Activated CD8-positive, alpha-beta memory T cell treated with anti-CD3 and anti-CD28 coated beads, Interleukin-2, amount 10 ng/mL, durations not matched to agents 7 days and 5 days (primary cell): ENCODE measurements around the gene TNS2. TPM values are rescaled to one million over a fixed set of nuclear protein-coding genes. Genes with fewer than 3 reads are reported as not detected.

Experiments used
- ATAC-seq: fragments of 150-1000 bp; cut with Tn5 transposase; one replicate; pipeline ENCODE4 v1.10.0; 2021; ENCODE audit warnings: moderate library complexity
- CTCF ChIA-PET: fragments of 350-600 bp; sonication (Branson Sonifier 250); formaldehyde crosslinking; loops from one replicate; lab custom pipeline; 2021; ENCODE audit warnings: antibody characterized with exemption; lab: Charles Lee
- DNase-seq: peaks from one replicate; pipeline ENCODE4 v3.0.0-alpha.2; 2020
- H3K27ac Mint-ChIP-seq: one replicate; pipeline ENCODE4 v1.8.0; 2021; ENCODE audit warnings: mild to moderate bottlenecking, mixed read lengths
- H3K27me3 Mint-ChIP-seq: one replicate; pipeline ENCODE4 v1.8.0; 2021; ENCODE audit warnings: mixed read lengths
- H3K36me3 Mint-ChIP-seq: one replicate; pipeline ENCODE4 v1.8.0; 2021; ENCODE audit warnings: mild to moderate bottlenecking, mixed read lengths
- H3K4me1 Mint-ChIP-seq: one replicate; pipeline ENCODE4 v1.8.0; 2021; ENCODE audit warnings: mixed read lengths
- H3K4me3 Mint-ChIP-seq: one replicate; pipeline ENCODE4 v1.8.0; 2021; ENCODE audit warnings: mild to moderate bottlenecking, moderate library complexity, mixed read lengths
- H3K9me3 Mint-ChIP-seq: one replicate; pipeline ENCODE4 v1.8.0; 2022; ENCODE audit warnings: low read depth, mixed read lengths
- total RNA-seq, 2 experiments: library from RNA; stranded (reverse); gene quantifications; one replicate each; pipeline ENCODE4 v1.2.3, GENCODE V29; 2021

The TNS2 gene
- total RNA-seq, 2 experiments from 2014 or later = 0.58 to 0.89 TPM

- peak within 1 kb of the TSS; percentile 80 for H3K27ac Mint-ChIP-seq
- ATAC-seq (peak; percentile 83), DNase-seq (peak; percentile 82)
- peaks cover 50% of the 10 kb centered on the region for H3K4me1 Mint-ChIP-seq
- no peaks in the 10 kb centered on the region for H3K36me3 Mint-ChIP-seq
- CTCF ChIA-PET = interaction anchor here (1.1 to 8.0 kb wide), 12 partner anchors 11 to 112 kb away, joined by 3 to 298 read pairs (median 9); partner anchors contain the start of gene SPRYD3
- peak within 1 kb of the TSS; percentile 72 for H3K4me3 Mint-ChIP-seq
- no peaks in the 10 kb centered on the region for H3K9me3 Mint-ChIP-seq
- H3K27me3 Mint-ChIP-seq = peaks cover 4% of the 10 kb centered on the region
Measured at GRCh38 chr12:53097564-53098353, 47.9 kb downstream of the TNS2 start, which contains the start of gene IGFBP6. Gene IGFBP6, plus strand, starts transcription at chr12:53097667. Its CDS starts 51 bp downstream, at chr12:53097718.

- H3K27ac Mint-ChIP-seq = peak overlapping the region; percentile 80
- peaks cover 56% of the 10 kb centered on the region for H3K4me1 Mint-ChIP-seq
- H3K9me3 Mint-ChIP-seq = no peaks in the 10 kb centered on the region
- H3K4me3 Mint-ChIP-seq = peak overlapping the region; percentile 72
- CTCF ChIA-PET = interaction anchor here (0.8 to 8.0 kb wide), 27 partner anchors 8 to 403 kb away, joined by 3 to 298 read pairs (median 5); partner anchors contain the start of genes CSAD, PFDN5, SPRYD3 and TARBP2
- ATAC-seq = no peak
- peaks cover 4% of the 10 kb centered on the region for H3K27me3 Mint-ChIP-seq
- no peaks in the 10 kb centered on the region for H3K36me3 Mint-ChIP-seq
- DNase-seq = no peak
Measured at GRCh38 chr12:53098354-53098981, 48.6 kb downstream of the TNS2 start.

GRCh38 chr12:53099071-53099882 is 49.4 kb downstream of the TNS2 start:
- ATAC-seq = peak; percentile 47
- peaks cover 4% of the 10 kb centered on the region for H3K27me3 Mint-ChIP-seq
- H3K4me1 Mint-ChIP-seq = peaks cover 56% of the 10 kb centered on the region
- DNase-seq = peak; percentile 93
- no peaks in the 10 kb centered on the region for H3K36me3 Mint-ChIP-seq
- H3K27ac Mint-ChIP-seq = peak overlapping the region; percentile 80
- no peaks in the 10 kb centered on the region for H3K9me3 Mint-ChIP-seq
- H3K4me3 Mint-ChIP-seq = peak overlapping the region; percentile 72
- CTCF ChIA-PET = interaction anchor here (0.8 to 8.0 kb wide), 27 partner anchors 9 to 402 kb away, joined by 3 to 298 read pairs (median 5); partner anchors contain the start of genes CSAD, PFDN5, SPRYD3 and TARBP2

GRCh38 chr12:53100466-53101151 is 50.7 kb downstream of the TNS2 start:
- peaks cover 59% of the 10 kb centered on the region for H3K4me1 Mint-ChIP-seq
- CTCF ChIA-PET = interaction anchor here (0.7 to 8.0 kb wide), 13 partner anchors 16 to 221 kb away, joined by 3 to 298 read pairs (median 6); partner anchors contain the start of genes AAAS and SPRYD3

GRCh38 chr12:53101266-53101665 is 51.4 kb downstream of the TNS2 start:
- Mint-ChIP-seq H3K4me3 (no peak overlapping the region), H3K27ac (no peak overlapping the region), H3K9me3 (no peaks in the 10 kb centered on the region), H3K36me3 (no peaks in the 10 kb centered on the region), H3K27me3 (peaks cover 2% of the 10 kb centered on the region), H3K4me1 (peaks cover 59% of the 10 kb centered on the region)
- DNase-seq = no peak
- CTCF ChIA-PET = interaction anchor here (0.7 to 8.0 kb wide), 8 partner anchors 8 to 220 kb away, joined by 3 to 298 read pairs (median 4); partner anchors contain the start of genes AAAS and SPRYD3
- no peak for ATAC-seq

More at GRCh38 chr12:53100466-53101151, 50.7 kb downstream of the TNS2 start:
- Mint-ChIP-seq H3K9me3 (no peaks in the 10 kb centered on the region), H3K4me3 (no peak overlapping the region), H3K36me3 (no peaks in the 10 kb centered on the region), H3K27me3 (peaks cover 4% of the 10 kb centered on the region), H3K27ac (no peak overlapping the region)
- no peak for ATAC-seq
- no peak for DNase-seq

GRCh38 chr12:53101931-53102781 is 52.3 kb downstream of the TNS2 start:
- Mint-ChIP-seq H3K36me3 (peaks cover under 1% of the 10 kb centered on the region), H3K27me3 (no peaks in the 10 kb centered on the region), H3K27ac (peak overlapping the region; percentile 87), H3K9me3 (no peaks in the 10 kb centered on the region), H3K4me1 (peaks cover 54% of the 10 kb centered on the region), H3K4me3 (no peak overlapping the region)
- DNase-seq = no peak
- no peak for ATAC-seq
- CTCF ChIA-PET = interaction anchor here (0.8 to 8.0 kb wide), 30 partner anchors 9 to 1077 kb away, joined by 3 to 298 read pairs (median 4); partner anchors contain the start of genes AAAS, CSAD, ESPL1 and SPRYD3

GRCh38 chr12:53102883-53103807 is 53.3 kb downstream of the TNS2 start, which contains the start of gene SOAT2:
Gene SOAT2, plus strand, starts transcription at chr12:53103486. Its CDS starts 92 bp downstream, at chr12:53103578.
- Mint-ChIP-seq H3K9me3 (no peaks in the 10 kb centered on the region), H3K27ac (peak within 1 kb of the TSS; percentile 87), H3K4me3 (peak within 1 kb of the TSS; percentile 54), H3K36me3 (peaks cover 3% of the 10 kb centered on the region), H3K4me1 (peaks cover 51% of the 10 kb centered on the region), H3K27me3 (no peaks in the 10 kb centered on the region)
- ATAC-seq (peak; percentile 80), DNase-seq (peak; percentile 86)
- CTCF ChIA-PET = interaction anchor here (0.8 to 8.0 kb wide), 26 partner anchors 10 to 1078 kb away, joined by 3 to 298 read pairs (median 4); partner anchors contain the start of genes AAAS, CSAD, SPRYD3 and TARBP2

- H3K36me3 Mint-ChIP-seq = peaks cover 3% of the 10 kb centered on the region
- CTCF ChIA-PET = interaction anchor here (1.2 to 8.0 kb wide), 11 partner anchors 21 to 405 kb away, joined by 4 to 298 read pairs (median 6); partner anchors contain the start of genes CSAD, SPRYD3 and ZNF740
- ATAC-seq (peak; percentile 32), DNase-seq (peak; percentile 74)
- H3K9me3 Mint-ChIP-seq = no peaks in the 10 kb centered on the region
- H3K4me3 Mint-ChIP-seq = peak overlapping the region; percentile 54
- H3K27ac Mint-ChIP-seq = peak overlapping the region; percentile 87
- peaks cover 43% of the 10 kb centered on the region for H3K4me1 Mint-ChIP-seq
- no peaks in the 10 kb centered on the region for H3K27me3 Mint-ChIP-seq
Measured at GRCh38 chr12:53103860-53104305, 54.0 kb downstream of the TNS2 start.

GRCh38 chr12:53105256-53105655 is 55.4 kb downstream of the TNS2 start:
- H3K36me3 Mint-ChIP-seq = peaks cover 3% of the 10 kb centered on the region
- H3K4me3 Mint-ChIP-seq = no peak overlapping the region
- H3K27ac Mint-ChIP-seq = peak overlapping the region; percentile 57
- CTCF ChIA-PET = interaction anchor here (0.9 to 4.1 kb wide), 3 partner anchors 39 to 147 kb away, joined by 3 to 16 read pairs (median 5); a partner anchor contains a TSS
- DNase-seq = no peak
- no peaks in the 10 kb centered on the region for H3K27me3 Mint-ChIP-seq
- no peak for ATAC-seq
- H3K4me1 Mint-ChIP-seq = peaks cover 37% of the 10 kb centered on the region
- H3K9me3 Mint-ChIP-seq = no peaks in the 10 kb centered on the region

GRCh38 chr12:53105712-53106439 is 56.0 kb downstream of the TNS2 start:
- ATAC-seq (no peak), DNase-seq (no peak)
- CTCF ChIA-PET = interaction anchor here (0.9 to 4.1 kb wide), 3 partner anchors 40 to 54 kb away, joined by 5 to 16 read pairs (median 5); no protein-coding TSS in a partner anchor
- Mint-ChIP-seq H3K9me3 (no peaks in the 10 kb centered on the region), H3K4me1 (peaks cover 32% of the 10 kb centered on the region), H3K4me3 (no peak overlapping the region), H3K27me3 (no peaks in the 10 kb centered on the region), H3K27ac (no peak overlapping the region), H3K36me3 (peaks cover 3% of the 10 kb centered on the region)
